K562 (cell line): ENCODE results near the gene GCN1. TPM values are rescaled to one million over a fixed set of nuclear protein-coding genes. Genes with fewer than 3 reads are reported as not detected.

Experiments used
- ATAC-seq: fragments of 200-7000 bp; cut with Tn5 transposase; 3 replicates; pipeline ENCODE4 v1.9.1; 2020; ENCODE audit warnings: moderate library complexity
- BruUV-seq: library from RNA; stranded (reverse); fragments of 400-500 nt; replicated peaks from 2 replicates; lab custom pipeline; 2021; lab: Mats Ljungman, UMichigan
- CTCF ChIA-PET: fragments of 300-600 bp; formaldehyde crosslinking; extraction: SDS; loops from one replicate; lab custom pipeline; 2021; ENCODE audit warnings: low intra/inter-chr PET ratio; lab: Yijun Ruan, JAX
- POLR2A ChIA-PET: fragments of 300-600, 350-650 bp; sonication (Branson Sonifier 250); formaldehyde crosslinking; extraction: SDS; loops from one replicate; lab custom pipeline; 2021; ENCODE audit warnings: antibody characterized with exemption, inconsistent platforms; lab: Yijun Ruan, JAX
- DNase-seq, 4 experiments: peaks; one replicate each; pipeline versions ENCODE4 v3.0.0 to v3.0.0-alpha.2; 2011 to 2018; ENCODE audit warnings: low spot score in 3 of 4, mixed read lengths in 3 of 4; ENCODE audit errors: extremely low read depth in 1 of 4
- FAIRE-seq: peaks from 2 replicates; lab custom pipeline; 2011; peaks lifted over from hg19 to GRCh38; lab: Jason Lieb, UNC
- H2AFZ ChIP-seq: 2 replicates; pipeline ENCODE4 v1.6.0; 2011; ENCODE audit warnings: low read depth, low read length, control low read depth, inconsistent platforms
- H3K27ac ChIP-seq: fragments of 200-600 bp; 3 replicates; pipeline ENCODE4 v1.8.0; 2011; ENCODE audit warnings: low read depth, mild to moderate bottlenecking, control low read depth, inconsistent platforms, low read length, moderate library complexity, mixed read lengths; ENCODE audit errors: extremely low read depth
- H3K27me3 ChIP-seq, 2 experiments: fragments of 300-600 bp in 1 of 2; 2 replicates in 1 of 2; 3 replicates in 1 of 2; pipeline versions ENCODE4 v1.6.0 to v1.8.0; 2011; ENCODE audit warnings: inconsistent platforms in 2 of 2, low read length in 2 of 2, mild to moderate bottlenecking in 1 of 2, mixed read lengths in 1 of 2, moderate library complexity in 1 of 2; ENCODE audit not compliant: control insufficient read depth in 2 of 2, insufficient read depth in 2 of 2
- H3K36me3 ChIP-seq: fragments of 300-600 bp; 3 replicates; pipeline ENCODE4 v1.8.0; 2011; ENCODE audit warnings: mild to moderate bottlenecking, low read length, inconsistent platforms; ENCODE audit not compliant: control insufficient read depth, insufficient read depth
- H3K4me1 ChIP-seq, 2 experiments: fragments of 200-600 bp in 1 of 2; replicated peaks in 1 of 2; 2 replicates in 1 of 2; 3 replicates in 1 of 2; pipeline versions ENCODE4 v1.5.1 to v1.8.0; 2011; ENCODE audit warnings: inconsistent platforms in 2 of 2, low read length in 2 of 2, mild to moderate bottlenecking in 1 of 2, mixed read lengths in 1 of 2, moderate library complexity in 1 of 2; ENCODE audit not compliant: control insufficient read depth in 2 of 2, insufficient read depth in 2 of 2
- H3K4me2 ChIP-seq: 2 replicates; pipeline ENCODE4 v1.6.1; 2011; ENCODE audit warnings: low read length, control low read depth, inconsistent platforms, mixed read lengths; ENCODE audit not compliant: insufficient read depth
- H3K4me3 ChIP-seq: fragments of 200-600 bp; sonication (generic), shearing (Covaris generic); 2 replicates; pipeline ENCODE4 v1.5.1; 2016; ENCODE audit warnings: control low read depth, inconsistent platforms
- H3K79me2 ChIP-seq: fragments of 200-600 bp; 3 replicates; pipeline ENCODE4 v1.8.0; 2011; ENCODE audit warnings: low read length, inconsistent platforms; ENCODE audit not compliant: control insufficient read depth, insufficient read depth
- H3K9ac ChIP-seq, 2 experiments: 2 replicates each; pipeline versions ENCODE4 v1.6.0 to v1.6.1; 2011; ENCODE audit warnings: low read depth in 2 of 2, low read length in 2 of 2, control low read depth in 1 of 2, inconsistent platforms in 1 of 2, mild to moderate bottlenecking in 1 of 2, mixed read lengths in 1 of 2; ENCODE audit not compliant: insufficient read depth in 1 of 2
- H3K9me1 ChIP-seq: one replicate; pipeline ENCODE4 v1.6.0; 2011; ENCODE audit warnings: inconsistent platforms, mild to moderate bottlenecking, low read length, moderate library complexity; ENCODE audit not compliant: control insufficient read depth, insufficient read depth
- H3K9me3 ChIP-seq: replicated peaks from 2 replicates; pipeline ENCODE4 v1.5.1; 2011; ENCODE audit warnings: low read depth, low read length, inconsistent platforms; ENCODE audit not compliant: control insufficient read depth, insufficient read depth
- H4K20me1 ChIP-seq: replicated peaks from 2 replicates; pipeline ENCODE4 v1.6.1; 2011; ENCODE audit warnings: low read length, inconsistent platforms, mixed read lengths; ENCODE audit not compliant: control insufficient read depth, insufficient read depth
- NR1H2 ChIP-seq: sonication (generic); formaldehyde crosslinking; IDR thresholded peaks from 2 replicates; pipeline ENCODE4 v1.4.0; 2020; ENCODE audit warnings: mild to moderate bottlenecking, missing genetic modification reagents
- ZNF511 ChIP-seq: sonication (generic); formaldehyde crosslinking; IDR thresholded peaks from 2 replicates; pipeline ENCODE4 v1.8.0; 2022; ENCODE audit warnings: mild to moderate bottlenecking, missing genetic modification reagents
- ZNF696 ChIP-seq: fragments of 250-450 bp; sonication (Bioruptor Pico); conservative IDR thresholded peaks from 2 replicates; pipeline ENCODE4 v1.4.0; 2020; ENCODE audit warnings: mild to moderate bottlenecking, moderate library complexity
- WGBS: fragments of 100-300 bp; shearing (Covaris generic); methylation state at CpG from one replicate; pipeline ENCODE4 v1.1.6; 2016; ENCODE audit warnings: low coverage, mixed read lengths; ENCODE audit not compliant: insufficient coverage; ENCODE audit errors: missing lambda C conversion rate; 5-methylcytosine and 5-hydroxymethylcytosine counted together
- in situ Hi-C: fragments of 300-500 bp; cut with MboI; formaldehyde crosslinking; loops from 4 replicates; pipeline ENCODE4 v1.15.0; 2018; ENCODE audit warnings: inconsistent platforms, mixed read lengths
- intact Hi-C: fragments of 100-400 bp; cut with micrococcal nuclease; formaldehyde crosslinking; loops from 2 replicates; pipeline ENCODE4 v1.14.2; 2022
- polyA plus RNA-seq, 8 experiments: library from polyadenylated mRNA; depleted of rRNA in 4 of 8; stranded (reverse) in 5 of 8; unstranded in 3 of 8; fragments of >200 nt; fragmentation: Nextera tagmentation in 2 of 8; fragmentation: Illumina TruSeq in 1 of 8; extraction: Ambion mirVana in 2 of 8; extraction: Trizol in 1 of 8; gene quantifications; 2 replicates each; pipeline versions ENCODE4 v1.2.1 to v1.2.3, GENCODE V29; 2011 to 2014; ENCODE audit warnings: inconsistent platforms in 1 of 8, missing spikeins in 1 of 8
- total RNA-seq, 7 experiments: library from RNA; depleted of rRNA in 6 of 7; stranded (reverse); fragments of >200 nt in 6 of 7; fragmentation: Illumina TruSeq in 2 of 7; extraction: Trizol in 2 of 7; gene quantifications; 2 replicates each; pipeline versions ENCODE4 v1.2.1 to v1.2.3, GENCODE V29; 2011 to 2021; ENCODE audit warnings: low replicate concordance in 1 of 7

The GCN1 gene
- total and polyA plus RNA-seq, 9 of the 15 experiments (the other 6 are each of a cell fraction or from before 2014, with no cell fraction given), result 11.9 to 190 (median 51.7) TPM

DNA sequence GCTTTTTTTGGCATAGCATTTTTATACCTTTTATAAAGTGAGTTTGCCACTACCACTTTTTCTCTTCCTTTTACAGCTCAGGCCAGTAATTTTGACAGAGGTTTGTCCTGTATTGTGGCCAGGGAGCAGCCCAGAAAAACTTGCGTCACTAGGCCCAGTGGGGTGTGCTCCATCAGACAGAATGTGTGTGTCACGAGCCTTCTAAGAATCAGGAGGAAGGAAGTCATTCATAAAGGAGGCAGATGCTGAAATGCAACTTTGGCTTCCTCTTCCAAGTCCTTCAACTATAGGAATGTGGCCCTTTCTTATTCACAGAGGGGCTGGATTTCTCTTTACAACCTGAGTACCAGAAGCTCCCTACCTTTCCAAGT, 67.9 kb downstream of the GCN1 start:
- ChIA-PET POLR2A (interaction anchor here (0.6 to 3.3 kb wide), 7 partner anchors 9 to 146 kb away, joined by 3 to 27 read pairs (median 6); partner anchors contain the start of genes PXN, RAB35 and RPLP0), CTCF (no interaction called here)
- ATAC-seq (no peak), FAIRE-seq (no peak), DNase-seq (no peak)
- Histone ChIP-seq H3K9ac (no peak overlapping the region), H3K4me2 (no peak overlapping the region), H3K36me3 (peaks cover 52% of the 10 kb centered on the region), H3K27ac (no peak overlapping the region), H3K4me1 (no peaks in the 10 kb centered on the region), H3K9me1 (no peaks in the 10 kb centered on the region), H3K4me3 (no peak overlapping the region), H3K9me3 (no peaks in the 10 kb centered on the region), H2AFZ (no peak overlapping the region), H3K79me2 (no peaks in the 10 kb centered on the region), H3K27me3 (no peaks in the 10 kb centered on the region), H4K20me1 (peaks cover 5% of the 10 kb centered on the region; the same call in 1 of the 2 replicates)
- TF ChIP-seq ZNF696 (no peak), NR1H2 (CRISPR knock-in tag) (no peak), ZNF511 (CRISPR knock-in tag) (no peak)
- no TSS peak for BruUV-seq
- in situ Hi-C loops, result no loop called here
- intact Hi-C loops, result no loop called here
- WGBS, result 83% methylated on average over 2 of the region's 2 CpGs
